CD4-positive, alpha-beta T cell treated with Interleukin-6 at 100 ng/mL for 8 hours (primary cell): ENCODE results near the gene KIF21B.
"Not testable (repeated sequence)": the region's sequence is repeated elsewhere in the genome, so short reads cannot be mapped to it uniquely, and the experiment has no call there.

ENCODE experiments used
- DNase-seq: peaks from one replicate; pipeline ENCODE4 v3.0.0-alpha.2; 2020; ENCODE audit warnings: mixed read lengths, low spot score

KIF21B gene

DNA sequence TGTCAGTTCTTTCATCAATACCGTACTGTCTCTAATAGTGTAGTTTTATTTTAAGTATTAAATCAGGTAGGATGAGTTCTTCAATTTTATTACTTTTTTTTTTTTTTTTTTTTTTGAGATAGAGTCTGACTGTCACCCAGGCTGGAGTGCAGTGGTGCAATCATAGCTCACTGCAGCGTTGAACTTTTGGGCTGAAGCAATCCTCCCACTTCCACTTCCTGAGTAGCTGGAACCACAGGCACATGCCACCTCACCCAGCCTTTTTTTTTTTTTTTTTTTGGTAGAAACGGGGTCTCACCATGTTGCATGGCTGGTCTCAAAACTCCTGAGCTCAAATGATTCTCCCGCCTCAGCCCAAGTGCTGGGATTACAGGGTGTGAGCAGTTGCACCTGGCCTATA lies 84.6 kb downstream of the KIF21B start:
- peak; percentile 9 for DNase-seq

DNA sequence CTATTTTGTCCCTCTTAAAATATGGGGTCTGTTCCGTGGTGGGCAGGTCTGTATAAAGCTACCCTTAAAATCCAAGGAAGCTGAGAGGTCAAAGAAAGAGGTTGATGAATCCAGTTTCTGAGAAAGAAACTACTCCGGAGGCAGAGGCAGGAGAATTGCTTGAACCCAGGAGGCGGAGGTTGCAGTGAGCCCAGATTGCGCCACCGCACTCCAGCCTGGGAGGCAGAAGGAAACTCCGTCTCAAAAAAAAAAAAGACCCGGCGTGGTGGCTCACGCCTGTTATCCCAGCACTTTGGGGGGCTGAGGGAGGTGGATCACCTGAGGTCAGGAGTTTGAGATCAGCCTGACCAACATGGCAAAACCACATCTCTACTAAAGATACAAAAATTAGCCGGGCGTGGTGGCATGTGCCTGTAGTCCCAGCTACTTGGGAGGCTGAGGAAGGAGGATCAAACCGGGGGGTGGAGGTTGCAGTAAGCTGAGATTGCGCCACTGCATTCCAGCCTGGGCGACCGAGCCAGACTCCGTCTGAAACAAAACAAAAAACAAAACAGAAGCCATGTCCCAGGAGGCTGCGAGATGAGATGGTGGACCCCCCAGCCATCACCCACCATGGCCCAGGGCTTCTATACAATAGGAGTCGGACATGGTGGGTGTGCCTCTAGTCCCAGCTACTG lies 88.1 kb downstream of the KIF21B start:
- not testable (repeated sequence) for DNase-seq

DNA sequence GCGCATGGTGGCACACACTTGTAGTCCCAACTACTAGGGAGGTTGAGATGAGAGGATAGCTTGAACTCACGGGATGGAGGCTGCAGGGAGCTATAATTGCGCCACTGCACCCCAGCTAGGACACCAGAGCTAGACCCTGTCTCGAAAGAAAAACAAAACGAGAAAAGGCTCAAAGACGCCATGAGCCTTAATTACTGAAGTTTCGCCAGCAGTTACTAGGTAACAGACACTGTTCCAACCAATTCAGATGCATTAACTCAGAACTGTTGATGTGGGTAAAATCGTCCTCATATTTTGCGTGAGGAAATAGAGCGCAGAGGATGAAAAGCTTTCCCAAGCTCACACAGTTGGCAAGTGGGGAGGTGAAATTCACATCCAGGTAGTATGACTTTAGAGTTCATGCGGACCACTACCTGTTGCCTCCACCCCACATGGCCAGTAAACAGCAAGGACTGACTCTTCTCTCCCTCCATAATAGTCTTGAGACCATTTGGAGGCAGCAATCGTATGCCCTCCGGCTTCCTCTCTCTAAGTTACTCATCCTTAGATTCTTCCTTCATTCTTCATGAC lies 88.8 kb downstream of the KIF21B start:
- no peak for DNase-seq

DNA sequence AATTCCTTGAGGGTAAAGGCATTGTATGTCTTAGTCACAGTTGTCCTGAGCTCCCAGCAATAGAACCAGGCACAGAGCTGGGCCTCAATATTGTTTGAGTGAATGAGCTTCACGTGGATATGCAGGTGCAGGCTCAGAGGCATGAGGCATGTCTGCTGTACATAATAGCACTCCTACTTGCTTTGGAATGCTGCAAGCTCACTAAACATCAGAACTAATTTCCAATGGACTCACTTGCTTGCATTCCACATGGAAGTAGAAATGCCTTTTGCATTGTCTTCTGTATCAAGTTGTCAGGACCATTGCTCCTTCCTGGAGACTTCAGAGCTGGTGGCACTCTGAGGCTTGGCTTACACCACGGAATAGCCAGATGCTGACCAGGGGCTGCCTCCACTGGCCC lies 91.7 kb downstream of the KIF21B start:
- DNase-seq = no peak

DNA sequence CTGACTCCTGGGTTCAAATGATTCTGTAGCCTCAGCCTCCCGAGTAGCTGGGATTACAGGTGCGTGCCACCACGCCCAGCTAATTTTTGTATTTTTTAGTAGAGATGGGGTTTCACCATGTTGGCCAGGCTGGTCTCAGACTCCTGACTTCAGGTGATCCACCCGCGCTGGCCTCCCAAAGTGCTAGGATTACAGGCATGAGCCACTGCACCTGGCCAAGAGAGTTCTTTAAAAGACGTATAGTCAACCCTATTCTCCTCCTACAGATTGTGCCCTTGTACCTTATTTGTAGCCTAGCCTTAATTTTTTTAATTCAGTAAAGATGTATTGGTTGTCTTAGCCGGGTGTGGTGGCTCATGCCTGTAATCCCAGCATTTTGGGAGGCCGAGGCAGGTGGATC lies 93.2 kb downstream of the KIF21B start:
- not testable (repeated sequence) for DNase-seq

DNA sequence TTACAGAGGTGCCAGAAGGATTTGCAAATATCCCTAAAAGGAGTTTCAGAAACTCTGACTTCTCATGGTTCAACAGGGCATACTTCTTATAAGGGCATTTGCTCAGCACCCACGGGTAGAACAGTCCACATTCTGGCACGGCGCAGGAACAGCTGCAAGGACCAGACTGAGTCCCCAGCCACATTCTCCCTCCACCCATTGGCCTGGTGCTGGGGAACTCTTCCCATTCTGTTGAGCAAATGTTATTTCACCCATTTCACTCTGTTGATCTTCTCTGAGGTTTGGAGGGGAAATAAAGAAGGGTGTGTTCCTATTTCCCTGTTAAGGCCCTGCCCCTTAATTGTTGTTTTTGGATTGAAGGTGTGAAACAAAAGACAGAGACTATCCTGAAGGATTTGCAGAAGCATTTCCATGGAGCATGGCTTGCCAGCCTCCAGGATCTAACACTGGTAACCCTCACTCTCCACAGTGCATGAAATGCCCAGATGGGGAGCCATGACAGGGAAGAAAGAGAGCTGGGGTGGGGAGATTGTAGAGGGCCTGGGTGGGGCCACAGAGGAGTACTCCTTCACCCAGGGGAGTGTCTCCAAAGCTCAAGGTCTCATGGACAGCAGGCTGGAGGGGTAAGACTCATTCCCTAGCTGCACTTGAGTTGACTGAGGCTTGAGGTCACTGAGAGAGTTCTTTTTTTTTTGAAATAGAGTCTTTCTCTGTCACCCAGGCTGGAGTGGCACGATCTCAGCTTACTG lies 93.8 kb downstream of the KIF21B start:
- no peak for DNase-seq

DNA sequence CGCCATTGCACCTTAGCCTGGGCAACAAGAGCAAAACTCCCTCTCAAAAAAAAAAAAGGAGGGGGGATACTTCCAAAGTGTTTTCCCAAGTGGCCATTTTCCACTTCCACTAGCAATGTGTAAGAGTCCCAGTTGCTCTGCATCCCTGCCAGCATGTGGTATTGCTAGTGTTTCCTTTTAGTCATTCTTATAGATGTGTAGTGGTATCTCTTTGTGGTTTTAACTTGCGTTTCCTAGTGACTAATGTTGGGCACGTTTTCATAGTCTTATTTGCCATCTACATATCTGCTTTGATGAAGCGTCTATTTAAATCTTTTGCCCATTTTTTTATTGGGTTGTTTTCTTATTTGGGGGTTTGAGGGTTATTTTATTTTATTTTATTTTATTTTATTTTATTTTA lies 97.7 kb downstream of the KIF21B start:
- DNase-seq = no peak

DNA sequence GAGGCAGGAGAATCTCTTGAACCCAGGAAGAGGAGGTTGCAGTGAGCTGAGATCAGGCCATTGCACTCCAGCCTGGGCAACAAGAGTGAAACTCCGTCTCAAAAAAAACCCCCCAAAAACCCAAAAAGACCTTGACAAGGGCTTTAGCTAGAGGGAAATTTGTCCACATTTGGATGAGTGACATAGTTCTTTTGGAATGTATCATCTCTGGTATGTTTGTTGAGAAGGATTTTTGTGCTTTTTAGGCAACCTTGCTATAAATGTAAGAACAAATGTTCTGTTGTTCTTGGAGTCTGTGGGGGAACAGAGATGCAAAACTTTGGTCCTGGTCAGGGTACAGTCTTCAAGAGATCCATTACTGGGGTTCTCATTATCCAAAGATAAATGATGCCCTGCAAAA lies 99.9 kb downstream of the KIF21B start:
- no peak for DNase-seq

DNA sequence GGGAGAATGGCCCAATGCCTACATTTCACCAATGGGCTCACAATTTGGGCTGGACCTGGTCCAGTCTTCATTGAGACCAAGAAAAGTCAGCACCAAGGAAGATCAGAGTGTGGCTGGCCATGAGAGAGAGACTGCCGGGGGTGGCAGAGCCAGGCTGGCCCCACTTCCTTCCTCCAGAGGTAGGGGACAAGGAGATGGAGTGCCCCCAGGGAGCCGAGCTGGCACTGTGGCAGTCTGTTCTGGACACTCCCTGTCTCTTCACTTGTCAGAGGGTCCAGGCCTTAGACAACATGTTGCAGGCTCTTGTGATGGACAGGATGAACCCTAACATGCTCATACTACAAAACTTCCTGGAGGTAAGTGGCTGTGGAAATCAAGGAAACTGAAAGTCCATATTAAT lies 101.1 kb downstream of the KIF21B start:
- no peak for DNase-seq

DNA sequence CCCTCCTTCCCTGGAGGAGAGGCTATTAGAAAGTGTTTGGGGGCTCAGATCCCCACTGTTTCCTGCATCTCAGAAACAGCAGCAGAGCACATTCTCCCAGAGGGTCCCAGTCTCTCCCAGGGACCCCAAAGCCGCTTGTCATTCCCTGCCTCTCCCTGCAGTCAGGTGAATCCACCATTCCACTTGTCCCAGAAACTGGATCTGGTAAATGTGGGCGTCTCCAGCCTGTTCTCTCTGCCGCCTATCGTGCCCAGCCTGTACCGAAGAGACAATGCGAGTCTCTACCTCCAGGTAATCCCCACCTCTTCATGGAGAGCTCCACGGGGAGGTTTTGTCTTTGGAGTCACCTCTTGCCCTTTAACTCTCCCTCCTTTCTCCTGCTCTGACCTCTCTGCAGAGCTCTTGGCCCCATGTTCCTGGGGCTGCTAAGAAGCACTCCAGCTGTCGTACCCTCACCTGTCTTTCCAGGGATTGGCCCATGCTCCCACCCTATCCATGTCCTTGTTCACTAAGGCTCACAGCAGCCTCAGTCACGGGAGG lies 101.9 kb downstream of the KIF21B start:
- DNase-seq = no peak
